Transverse colon (tissue), 4 donors: ENCODE results near the gene SLC7A9. TPM values are rescaled to one million over a fixed set of nuclear protein-coding genes. Genes with fewer than 3 reads are reported as not detected.

Experiments used
- DNase-seq: peaks from one replicate; pipeline ENCODE4 v3.0.0-alpha.2; 2019
- H3K27ac ChIP-seq, 4 donors: fragments of 200-600 bp; sonication (generic); 2 replicates each; pipeline ENCODE4 v1.5.1; 2016 to 2018; ENCODE audit warnings: inconsistent platforms in 4 of 4
- H3K27me3 ChIP-seq: fragments of 200-600 bp; sonication (generic); 2 replicates; pipeline ENCODE4 v1.5.1; 2017; ENCODE audit warnings: inconsistent platforms
- H3K36me3 ChIP-seq, 4 donors: fragments of 200-600 bp; sonication (generic); 2 replicates each; pipeline ENCODE4 v1.5.1; 2017 to 2019; ENCODE audit warnings: inconsistent platforms in 4 of 4
- H3K4me1 ChIP-seq, 4 donors: fragments of 200-600 bp; sonication (generic); 2 replicates each; pipeline ENCODE4 v1.5.1; 2017 to 2020; ENCODE audit warnings: inconsistent platforms in 4 of 4
- H3K4me3 ChIP-seq, 4 donors: fragments of 200-600 bp; sonication (generic); 1 replicate in 1 of 4; 2 replicates in 3 of 4; pipeline versions ENCODE4 v1.5.1 to v1.6.1; 2017 to 2019; ENCODE audit warnings: inconsistent platforms in 4 of 4
- H3K9me3 ChIP-seq, 2 donors: fragments of 200-600 bp; sonication (generic); 2 replicates each; pipeline ENCODE4 v1.5.1; 2017 to 2019; ENCODE audit warnings: inconsistent platforms in 2 of 2
- CTCF ChIP-seq, 5 experiments: fragments of 200-600 bp in 3 of 5; fragments of 450-650 bp in 2 of 5; sonication (generic) in 3 of 5; IDR thresholded peaks; 1 replicate in 2 of 5; 2 replicates in 3 of 5; pipeline ENCODE4 v1.5.1; 2016 to 2017; ENCODE audit warnings: antibody characterized with exemption in 5 of 5, inconsistent platforms in 3 of 5, mild to moderate bottlenecking in 2 of 5, moderate library complexity in 1 of 5
- EP300 ChIP-seq: sonication (generic); formaldehyde crosslinking; IDR thresholded peaks from one replicate; pipeline ENCODE4 v1.6.1; 2017; ENCODE audit warnings: antibody characterized with exemption, low read depth
- POLR2A ChIP-seq: fragments of 450-650 bp; IDR thresholded peaks from one replicate; pipeline ENCODE4 v1.6.1; 2016; ENCODE audit warnings: antibody characterized with exemption, mild to moderate bottlenecking, moderate library complexity
- POLR2AphosphoS5 ChIP-seq, 3 donors: sonication (generic); formaldehyde crosslinking; IDR thresholded peaks; one replicate each; pipeline ENCODE4 v1.6.1; 2016; ENCODE audit warnings: antibody characterized with exemption in 3 of 3
- WGBS, 2 donors: methylation state at CpG; one replicate each; pipeline ENCODE4 v1.1.5; 2018; ENCODE audit warnings: low coverage in 1 of 2; 5-methylcytosine and 5-hydroxymethylcytosine counted together
- in situ Hi-C, 4 donors: fragments of 200-750 bp; cut with MboI; loops; one replicate each; pipeline versions ENCODE4 v1.15.0 to v1.15.1; 2017; ENCODE audit warnings: low sequenced_read_pairs in 3 of 4, low pct_ligation_motif_present in 1 of 4, low pct_unique_long_range_greater_than_20kb in 1 of 4
- intact Hi-C: fragments of 100-400 bp; cut with DNase I; formaldehyde crosslinking; loops from one replicate; pipeline ENCODE4 v1.15.1; 2023; ENCODE audit warnings: low total_unique reads
- total RNA-seq, 4 donors: library from RNA; depleted of rRNA; stranded (reverse); fragments of >200 nt; gene quantifications; one replicate each; pipeline ENCODE4 v1.1.0, GENCODE V29; 2016

The SLC7A9 gene
- 10 to 100 TPM in 1 of 4 donors, 1 to 10 TPM in 1, not detected in 2; 2.5 to 11.2 TPM for total RNA-seq

GRCh38 chr19:32869369-32869965 lies at the start of gene SLC7A9:
SLC7A9 (minus strand) TSS chr19:32869767; CDS start chr19:32868534, 1,233 bp downstream.
- in situ Hi-C loops (no loop called here), intact Hi-C loops (no loop called here)
- no peak within 1 kb of the TSS for H3K27ac ChIP-seq
- 80 to 83% methylated on average over 7 to 14 of the region's 14 CpGs for WGBS, 2 donors
- H3K4me3 ChIP-seq, result no peak within 1 kb of the TSS
- peaks cover 13% of the 10 kb centered on the region for H3K27me3 ChIP-seq
- H3K9me3 ChIP-seq, result no peaks in the 10 kb centered on the region
- no peak for TF ChIP-seq CTCF (IDR thresholded peaks at IDR 0.05)
- TF ChIP-seq POLR2AphosphoS5 (IDR thresholded peaks at IDR 0.05), result no peak
- no peak for TF ChIP-seq EP300
- no peak for TF ChIP-seq POLR2A
- DNase-seq, result no peak
- no peaks in the 10 kb centered on the region for H3K36me3 ChIP-seq
- H3K4me1 ChIP-seq, result peaks cover 0 to 16% (median 5%) of the 10 kb centered on the region in 4 donors

GRCh38 chr19:32919365-32919764 lies 49.8 kb upstream of the SLC7A9 start:
- Histone ChIP-seq H3K27ac (no peak overlapping the region), H3K4me1 (peaks cover 0 to 7% (median 3%) of the 10 kb centered on the region in 4 donors), H3K27me3 (no peaks in the 10 kb centered on the region), H3K4me3 (no peak overlapping the region), H3K9me3 (no peaks in the 10 kb centered on the region), H3K36me3 (peaks cover 0 to 7% (median 0%) of the 10 kb centered on the region in 4 donors)
- WGBS, 2 donors, result 79 to 90% methylated on average over 4 of the region's 4 CpGs
- TF ChIP-seq CTCF (IDR thresholded peaks at IDR 0.05) (no peak), EP300 (no peak), POLR2A (no peak), POLR2AphosphoS5 (IDR thresholded peaks at IDR 0.05) (no peak)
- DNase-seq, result no peak
- in situ Hi-C loops, result no loop called here
- intact Hi-C loops, result no loop called here

GRCh38 chr19:32917616-32917996 lies 48.0 kb upstream of the SLC7A9 start:
- Histone ChIP-seq H3K4me1 (no peaks in the 10 kb centered on the region), H3K4me3 (no peak overlapping the region), H3K9me3 (no peaks in the 10 kb centered on the region), H3K27me3 (no peaks in the 10 kb centered on the region), H3K27ac (no peak overlapping the region), H3K36me3 (peaks cover 0 to 7% (median 0%) of the 10 kb centered on the region in 4 donors)
- TF ChIP-seq POLR2A, result no peak
- TF ChIP-seq EP300, result no peak
- TF ChIP-seq CTCF (IDR thresholded peaks at IDR 0.05), result no peak
- no peak for TF ChIP-seq POLR2AphosphoS5 (IDR thresholded peaks at IDR 0.05)
- no peak for DNase-seq
- in situ Hi-C loops (no loop called here), intact Hi-C loops (no loop called here)
- 88 to 95% methylated on average over 4 to 8 of the region's 8 CpGs for WGBS, 2 donors

GRCh38 chr19:32916969-32917615 lies 47.5 kb upstream of the SLC7A9 start:
- Histone ChIP-seq H3K9me3 (no peaks in the 10 kb centered on the region), H3K4me3 (no peak overlapping the region), H3K4me1 (peaks cover 0 to 2% (median 0%) of the 10 kb centered on the region in 4 donors), H3K36me3 (peaks cover 0 to 5% (median 0%) of the 10 kb centered on the region in 4 donors), H3K27ac (no peak overlapping the region), H3K27me3 (no peaks in the 10 kb centered on the region)
- no peak for TF ChIP-seq EP300
- no peak for TF ChIP-seq POLR2AphosphoS5 (IDR thresholded peaks at IDR 0.05)
- no peak for TF ChIP-seq CTCF (IDR thresholded peaks at IDR 0.05)
- TF ChIP-seq POLR2A, result no peak
- intact Hi-C loops (no loop called here), in situ Hi-C loops (no loop called here)
- 76 to 90% methylated on average over 2 to 4 of the region's 4 CpGs for WGBS, 2 donors
- DNase-seq, result no peak
